ENCODE results near the gene CCS.
"Not testable (repeated sequence)": the region's sequence is repeated elsewhere in the genome, so short reads cannot be mapped to it uniquely, and the experiment has no call there.

Gene CCS

GRCh38 chr11:66592457-66593302 lies at the start of gene CCS, which contains the start of gene CCDC87 (continued):
- TF ChIP-seq ELK4 (IDR thresholded peaks at IDR 0.05; ENCODE audit: borderline replicate concordance, low read depth, low read length) (no peak), ZIC2 (tag by site-specific recombination; IDR thresholded peaks at IDR 0.05) (peak; percentile 78)

- TF ChIP-seq ZNF76 (tag by site-specific recombination; IDR thresholded peaks at IDR 0.05; ENCODE audit: borderline replicate concordance, low read depth): no peak
- 0 out of 2 replicates have a peak, but pooled peaks have one; percentile 27 for TF ChIP-seq ZNF600 (tag by site-specific recombination; IDR thresholded peaks at IDR 0.05)
- no peak for TF ChIP-seq ZNF114 (tag by site-specific recombination; IDR thresholded peaks at IDR 0.05)
- Histone ChIP-seq H3K36me3 (ENCODE audit: control insufficient read depth in 2 of 2, insufficient read depth in 1 of 2, low read length in 2 of 2) (peaks cover 0 to 46% of the 10 kb centered on the region in 2 experiments; a peak in 2 of 3 replicates), H3K4me3 (ENCODE audit: low read depth, low read length) (no peak overlapping the region), H3K27ac (ENCODE audit: extremely low read depth, low read depth, low read length) (no peak overlapping the region), H3K4me1 (ENCODE audit: control insufficient read depth, insufficient read depth, low read length) (no peaks in the 10 kb centered on the region), H3K9me3 (ENCODE audit: control insufficient read depth, insufficient read depth, low read depth, low read length) (no peaks in the 10 kb centered on the region)
- POLR2A ChIA-PET: interaction anchor here (0.9 kb wide), 2 partner anchors 73 to 135 kb away, joined by 3 read pairs; no protein-coding TSS in a partner anchor
- CTCF ChIA-PET: no interaction called here
Observed at GRCh38 chr11:66543263-66544107, 49.5 kb upstream of the CCS start.

GRCh38 chr11:66544952-66545351 lies 48.0 kb upstream of the CCS start:
- peaks cover 0 to 31% of the 10 kb centered on the region in 2 experiments; a peak in 2 of 3 replicates for H3K36me3 ChIP-seq (ENCODE audit: control insufficient read depth in 2 of 2, insufficient read depth in 1 of 2, low read length in 2 of 2)
- not testable (repeated sequence) for H3K4me1 ChIP-seq (ENCODE audit: control insufficient read depth, insufficient read depth, low read length); H3K9me3 ChIP-seq (ENCODE audit: control insufficient read depth, insufficient read depth, low read depth, low read length); H3K27ac ChIP-seq (ENCODE audit: extremely low read depth, low read depth, low read length)
- H3K4me3 ChIP-seq (ENCODE audit: low read depth, low read length): peak overlapping the region; percentile 73
- CTCF ChIA-PET: interaction anchor here (0.8 to 2.8 kb wide), 2 partner anchors 106 to 133 kb away, joined by 3 to 10 read pairs; partner anchors contain the start of genes MRPL11 and RBM4B
- POLR2A ChIA-PET: interaction anchor here (1.1 to 2.1 kb wide), 4 partner anchors 18 to 133 kb away, joined by 3 to 15 read pairs (median 10); partner anchors contain the start of genes RBM4 and RBM4B

DNA sequence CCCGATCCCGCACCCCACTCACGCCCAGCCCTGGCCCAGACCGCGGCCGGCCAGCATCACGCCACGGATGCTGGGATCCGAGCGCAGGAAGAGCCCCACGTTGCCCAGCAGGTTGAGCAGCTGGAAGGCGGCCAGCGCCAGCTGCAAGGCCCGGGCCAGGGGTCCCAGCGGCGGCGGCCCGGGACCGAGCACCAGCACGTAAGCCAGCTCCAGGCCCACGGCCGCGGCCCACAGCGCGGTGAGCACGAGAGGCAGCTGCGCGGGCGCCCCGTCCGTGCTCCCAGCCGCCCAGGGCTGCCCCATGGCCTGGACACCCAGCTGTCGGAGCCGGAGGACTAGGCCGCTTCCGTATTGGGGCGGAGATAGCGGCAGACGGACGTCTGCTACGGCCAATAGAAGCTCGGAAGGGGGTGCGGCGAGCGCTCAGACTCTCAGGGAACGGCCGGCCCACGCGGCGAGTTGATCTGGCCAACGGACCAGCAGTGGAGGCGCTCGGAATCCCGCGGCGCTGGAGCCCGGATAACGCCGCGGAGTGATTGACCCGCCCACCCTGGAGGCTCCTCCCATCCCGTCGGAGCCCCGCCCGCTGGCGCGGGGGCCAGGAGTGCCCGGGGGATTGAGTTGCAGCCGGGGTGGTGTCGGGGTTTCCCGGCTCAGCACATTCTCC lies 47.2 kb upstream of the CCS start, which contains the start of gene ZDHHC24:
TSS of gene ZDHHC24 (minus strand) at position 348 of the 667 bp plus-strand sequence. CDS start at position 303, 45 bp downstream.
- ChIA-PET CTCF (interaction anchor here (0.7 to 2.8 kb wide), 6 partner anchors 17 to 138 kb away, joined by 3 to 10 read pairs (median 4); partner anchors contain the start of genes CCDC87, CCS, MRPL11 and RBM4B), POLR2A (interaction anchor here (0.7 to 2.1 kb wide), 19 partner anchors 9 to 310 kb away, joined by 3 to 15 read pairs (median 5); partner anchors contain the start of genes BBS1, CTSF, DPP3 and PELI3)
- TF ChIP-seq ZFHX2 (tag by site-specific recombination; conservative IDR thresholded peaks at IDR 0.05): peak; percentile 56
- no peak for TF ChIP-seq WT1 (tag by site-specific recombination; IDR thresholded peaks at IDR 0.05)
- peak; percentile 97 for TF ChIP-seq ZNF621 (tag by site-specific recombination; IDR thresholded peaks at IDR 0.05)
- TF ChIP-seq, protein P1, sequence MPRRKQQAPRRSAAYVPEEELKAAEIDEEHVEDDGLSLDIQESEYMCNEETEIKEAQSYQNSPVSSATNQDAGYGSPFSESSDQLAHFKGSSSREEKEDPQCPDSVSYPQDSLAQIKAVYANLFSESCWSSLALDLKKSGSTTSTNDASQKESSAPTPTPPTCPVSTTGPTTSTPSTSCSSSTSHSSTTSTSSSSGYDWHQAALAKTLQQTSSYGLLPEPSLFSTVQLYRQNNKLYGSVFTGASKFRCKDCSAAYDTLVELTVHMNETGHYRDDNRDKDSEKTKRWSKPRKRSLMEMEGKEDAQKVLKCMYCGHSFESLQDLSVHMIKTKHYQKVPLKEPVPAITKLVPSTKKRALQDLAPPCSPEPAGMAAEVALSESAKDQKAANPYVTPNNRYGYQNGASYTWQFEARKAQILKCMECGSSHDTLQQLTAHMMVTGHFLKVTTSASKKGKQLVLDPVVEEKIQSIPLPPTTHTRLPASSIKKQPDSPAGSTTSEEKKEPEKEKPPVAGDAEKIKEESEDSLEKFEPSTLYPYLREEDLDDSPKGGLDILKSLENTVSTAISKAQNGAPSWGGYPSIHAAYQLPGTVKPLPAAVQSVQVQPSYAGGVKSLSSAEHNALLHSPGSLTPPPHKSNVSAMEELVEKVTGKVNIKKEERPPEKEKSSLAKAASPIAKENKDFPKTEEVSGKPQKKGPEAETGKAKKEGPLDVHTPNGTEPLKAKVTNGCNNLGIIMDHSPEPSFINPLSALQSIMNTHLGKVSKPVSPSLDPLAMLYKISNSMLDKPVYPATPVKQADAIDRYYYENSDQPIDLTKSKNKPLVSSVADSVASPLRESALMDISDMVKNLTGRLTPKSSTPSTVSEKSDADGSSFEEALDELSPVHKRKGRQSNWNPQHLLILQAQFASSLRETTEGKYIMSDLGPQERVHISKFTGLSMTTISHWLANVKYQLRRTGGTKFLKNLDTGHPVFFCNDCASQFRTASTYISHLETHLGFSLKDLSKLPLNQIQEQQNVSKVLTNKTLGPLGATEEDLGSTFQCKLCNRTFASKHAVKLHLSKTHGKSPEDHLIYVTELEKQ (tag by site-specific recombination; IDR thresholded peaks at IDR 0.05; ENCODE audit: borderline replicate concordance): no peak
- no peak for TF ChIP-seq OSR2 (tag by site-specific recombination; IDR thresholded peaks at IDR 0.05)
- peak; percentile 43 for TF ChIP-seq ZNF335 (tag by site-specific recombination; conservative IDR thresholded peaks at IDR 0.05)
- TF ChIP-seq, protein P2, sequence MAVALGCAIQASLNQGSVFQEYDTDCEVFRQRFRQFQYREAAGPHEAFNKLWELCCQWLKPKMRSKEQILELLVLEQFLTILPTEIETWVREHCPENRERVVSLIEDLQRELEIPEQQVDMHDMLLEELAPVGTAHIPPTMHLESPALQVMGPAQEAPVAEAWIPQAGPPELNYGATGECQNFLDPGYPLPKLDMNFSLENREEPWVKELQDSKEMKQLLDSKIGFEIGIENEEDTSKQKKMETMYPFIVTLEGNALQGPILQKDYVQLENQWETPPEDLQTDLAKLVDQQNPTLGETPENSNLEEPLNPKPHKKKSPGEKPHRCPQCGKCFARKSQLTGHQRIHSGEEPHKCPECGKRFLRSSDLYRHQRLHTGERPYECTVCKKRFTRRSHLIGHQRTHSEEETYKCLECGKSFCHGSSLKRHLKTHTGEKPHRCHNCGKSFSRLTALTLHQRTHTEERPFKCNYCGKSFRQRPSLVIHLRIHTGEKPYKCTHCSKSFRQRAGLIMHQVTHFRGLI (tag by site-specific recombination; IDR thresholded peaks at IDR 0.05): peak; percentile 63
- TF ChIP-seq ZIC2 (tag by site-specific recombination; IDR thresholded peaks at IDR 0.05): 0 out of 2 replicates have a peak, but pooled peaks have one; percentile 41
- TF ChIP-seq, protein P3, sequence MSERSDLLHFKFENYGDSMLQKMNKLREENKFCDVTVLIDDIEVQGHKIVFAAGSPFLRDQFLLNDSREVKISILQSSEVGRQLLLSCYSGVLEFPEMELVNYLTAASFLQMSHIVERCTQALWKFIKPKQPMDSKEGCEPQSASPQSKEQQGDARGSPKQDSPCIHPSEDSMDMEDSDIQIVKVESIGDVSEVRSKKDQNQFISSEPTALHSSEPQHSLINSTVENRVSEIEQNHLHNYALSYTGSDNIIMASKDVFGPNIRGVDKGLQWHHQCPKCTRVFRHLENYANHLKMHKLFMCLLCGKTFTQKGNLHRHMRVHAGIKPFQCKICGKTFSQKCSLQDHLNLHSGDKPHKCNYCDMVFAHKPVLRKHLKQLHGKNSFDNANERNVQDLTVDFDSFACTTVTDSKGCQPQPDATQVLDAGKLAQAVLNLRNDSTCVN (tag by site-specific recombination; optimal IDR thresholded peaks at IDR 0.05): peak; percentile 69

More for the DNA sequence above, 47.2 kb upstream of the CCS start, which contains the start of gene ZDHHC24:
- peak within 1 kb of the TSS; percentile 73 for H3K4me3 ChIP-seq (ENCODE audit: low read depth, low read length)
- no peaks in the 10 kb centered on the region for H3K4me1 ChIP-seq (ENCODE audit: control insufficient read depth, insufficient read depth, low read length)
- H3K27ac ChIP-seq (ENCODE audit: extremely low read depth, low read depth, low read length): peak within 1 kb of the TSS; percentile 65; the same call in 1 of the 2 replicates
- no peaks in the 10 kb centered on the region for H3K9me3 ChIP-seq (ENCODE audit: control insufficient read depth, insufficient read depth, low read depth, low read length)
- peaks cover 0 to 28% of the 10 kb centered on the region in 2 experiments; a peak in 1 of 3 replicates for H3K36me3 ChIP-seq (ENCODE audit: control insufficient read depth in 2 of 2, insufficient read depth in 1 of 2, low read length in 2 of 2)
